ENCODE results near the gene ELP1.
"Not testable (repeated sequence)": the region's sequence is repeated elsewhere in the genome, so short reads cannot be mapped to it uniquely, and the experiment has no call there.

Gene ELP1

DNA sequence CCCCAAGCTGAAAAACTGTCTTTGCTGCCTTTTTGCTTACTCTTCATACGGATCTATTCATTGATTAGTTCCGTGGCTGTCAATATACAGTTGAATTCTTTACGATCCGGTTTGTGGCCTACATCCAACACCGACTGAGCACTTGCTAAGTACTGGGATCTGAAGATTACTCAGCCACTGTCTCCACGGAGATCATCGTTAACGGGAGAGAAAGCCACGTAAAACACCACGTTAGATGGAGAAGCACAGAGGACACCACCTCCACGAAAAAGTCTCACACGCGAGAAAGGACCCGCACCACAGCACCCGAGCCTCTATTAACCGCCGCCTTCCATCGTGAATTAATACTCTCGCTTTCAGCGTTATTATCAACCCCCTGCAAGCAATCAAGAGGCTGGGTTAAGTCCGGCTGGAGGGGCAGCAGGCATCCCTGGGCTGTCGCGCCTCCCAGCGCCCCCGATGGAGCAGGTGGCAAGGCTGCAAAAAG lies 650 bp downstream of the ELP1 start:
- no peak for FAIRE-seq

DNA sequence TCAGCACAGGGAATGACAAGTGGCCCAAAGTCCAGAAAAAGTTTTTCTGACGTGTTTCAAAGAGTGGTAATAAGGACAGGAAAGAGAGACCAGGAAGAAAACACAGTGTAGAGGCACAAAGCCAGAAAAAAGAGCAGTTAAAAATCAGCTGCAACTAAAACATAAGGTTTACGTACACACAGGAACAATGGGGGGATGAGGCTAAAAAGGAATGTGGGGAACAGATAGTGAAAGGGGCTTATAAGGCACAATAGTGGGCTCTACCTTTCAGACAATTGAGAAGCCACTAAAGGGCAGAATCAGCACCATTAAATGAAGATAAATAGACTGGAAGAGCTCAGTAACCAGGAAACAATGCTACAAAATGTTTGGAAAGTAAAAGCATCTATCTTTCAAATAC lies 5.5 kb downstream of the ELP1 start:
- FAIRE-seq, result no peak

DNA sequence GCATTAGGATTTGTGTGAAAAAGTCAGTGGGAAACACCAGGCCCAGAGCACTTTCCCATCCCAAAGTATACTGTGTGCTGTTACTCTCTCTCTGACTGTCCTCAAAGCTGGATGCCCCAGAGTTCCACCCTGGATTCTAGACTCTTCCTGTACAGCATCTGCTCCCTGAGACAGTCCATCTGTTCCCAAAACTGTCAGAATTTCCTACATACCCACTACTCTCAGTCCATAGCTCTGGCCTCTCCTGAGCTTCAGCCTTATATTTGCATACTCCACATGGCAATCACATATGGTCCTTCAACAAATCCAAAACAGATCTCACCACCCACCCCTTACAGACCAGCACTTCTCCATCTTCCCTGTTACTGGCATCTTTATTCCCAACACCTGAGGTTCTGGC lies 9.5 kb downstream of the ELP1 start:
- no peak for FAIRE-seq

DNA sequence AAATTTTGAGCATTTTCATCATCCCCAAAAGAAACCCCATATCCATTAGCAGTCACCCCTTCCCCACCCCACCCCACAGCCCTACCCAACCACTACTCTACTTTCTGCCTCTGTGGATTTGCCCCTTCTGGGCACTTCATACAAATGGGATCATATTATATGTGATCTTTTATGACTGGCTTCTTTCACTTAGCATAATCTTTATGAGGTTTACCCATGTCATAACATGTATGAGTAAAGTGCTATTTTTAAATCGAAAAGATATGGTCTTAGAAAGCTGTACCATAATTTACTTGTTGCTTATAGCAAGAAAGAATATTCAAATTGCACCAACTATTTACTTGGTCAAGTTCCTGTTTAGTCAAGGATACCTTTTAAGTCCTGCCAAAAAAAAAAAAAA lies 12.7 kb downstream of the ELP1 start:
- no peak for FAIRE-seq

DNA sequence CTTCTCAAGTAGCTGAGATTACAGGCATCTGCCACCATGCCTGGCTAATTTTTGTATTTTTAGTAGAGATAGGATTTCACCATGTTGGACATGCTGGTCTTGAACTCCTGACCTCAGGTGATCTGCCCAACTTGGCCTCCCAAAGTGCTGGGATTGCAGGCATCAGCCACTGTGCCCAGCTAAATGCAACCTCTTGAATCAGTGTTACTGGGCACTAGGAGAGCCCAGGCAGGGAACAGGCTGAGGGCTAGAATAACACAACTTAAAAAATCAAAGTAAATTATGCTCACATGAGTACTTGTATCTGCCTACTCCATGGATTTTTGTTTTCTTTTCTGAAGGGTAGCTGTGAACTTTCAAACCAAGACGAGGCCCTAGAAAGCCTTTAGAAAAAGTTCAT lies 13.5 kb downstream of the ELP1 start:
- FAIRE-seq, result not testable (repeated sequence)

DNA sequence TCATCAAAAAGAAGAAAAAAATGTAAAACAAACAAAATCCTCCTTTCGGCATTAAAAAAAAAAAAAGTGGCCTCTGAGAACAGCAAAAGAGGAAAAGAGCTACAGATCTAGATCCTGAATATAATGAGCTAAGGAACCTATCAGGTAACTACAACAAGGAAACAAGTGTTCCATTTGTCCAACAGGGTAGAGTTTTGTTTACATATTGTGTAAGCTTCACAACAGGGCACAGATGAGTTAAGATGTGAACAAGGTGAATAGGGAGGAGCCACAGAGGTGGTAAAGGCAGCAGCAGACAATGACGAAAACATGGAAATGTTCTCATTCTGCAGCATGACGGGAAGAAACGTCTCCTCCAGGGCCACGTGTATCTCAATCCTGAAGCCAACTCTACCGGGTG lies 14.4 kb downstream of the ELP1 start:
- FAIRE-seq, result no peak

DNA sequence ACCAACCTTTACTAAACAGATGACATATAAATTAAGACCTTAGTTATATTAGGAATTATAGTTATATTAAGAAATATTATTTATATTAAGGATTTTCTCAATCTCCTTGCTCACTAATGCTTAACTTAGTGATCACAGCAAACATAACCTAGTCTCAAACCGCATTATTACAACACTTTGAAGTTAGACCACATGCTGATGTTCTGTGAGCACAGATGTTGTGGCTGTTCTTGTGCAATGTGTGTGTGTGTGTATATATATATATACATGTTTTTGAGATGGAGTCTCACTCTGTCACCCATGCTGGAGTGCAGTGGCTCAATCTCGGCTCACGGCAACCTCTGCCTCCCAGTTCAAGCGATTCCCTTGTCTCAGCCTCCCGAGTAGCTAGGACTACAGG lies 20.5 kb downstream of the ELP1 start:
- no peak for FAIRE-seq

DNA sequence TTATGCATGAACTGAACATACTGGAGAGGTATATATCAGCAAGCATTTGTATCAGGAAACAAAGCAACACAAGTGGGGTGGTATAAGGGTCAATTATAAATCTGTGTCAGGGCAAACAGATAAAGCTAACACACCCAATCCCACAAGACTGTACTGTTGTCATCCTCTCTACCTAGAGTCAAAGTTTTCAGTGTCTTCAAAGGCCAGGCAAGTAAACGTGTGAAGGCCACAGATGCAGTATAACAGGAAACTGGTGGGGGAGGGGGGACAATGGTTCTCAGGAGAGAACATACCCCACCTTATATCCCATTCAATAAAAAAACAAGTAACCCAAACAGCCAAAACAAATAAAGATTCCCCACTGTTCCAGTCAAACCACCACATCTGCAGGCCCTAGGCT lies 22.1 kb downstream of the ELP1 start:
- FAIRE-seq, result no peak

DNA sequence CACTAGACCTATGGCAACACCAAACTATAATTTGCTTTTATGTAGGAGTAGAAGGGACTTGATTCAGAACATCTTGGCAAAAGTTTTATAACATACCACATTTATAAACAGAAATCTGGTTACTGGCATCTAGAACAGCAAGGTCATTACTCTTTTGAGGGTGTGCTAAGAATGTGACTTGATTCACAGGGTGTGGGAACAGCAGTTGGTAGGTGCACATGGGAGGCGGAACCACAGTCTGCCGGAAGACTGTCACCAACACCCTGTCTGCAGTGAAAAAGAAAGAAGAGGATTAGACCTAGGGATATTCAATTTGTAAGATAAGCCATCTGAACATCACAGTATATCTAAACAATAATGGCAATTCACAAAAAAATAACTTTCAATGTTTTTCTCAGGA lies 23.0 kb downstream of the ELP1 start:
- no peak for FAIRE-seq

DNA sequence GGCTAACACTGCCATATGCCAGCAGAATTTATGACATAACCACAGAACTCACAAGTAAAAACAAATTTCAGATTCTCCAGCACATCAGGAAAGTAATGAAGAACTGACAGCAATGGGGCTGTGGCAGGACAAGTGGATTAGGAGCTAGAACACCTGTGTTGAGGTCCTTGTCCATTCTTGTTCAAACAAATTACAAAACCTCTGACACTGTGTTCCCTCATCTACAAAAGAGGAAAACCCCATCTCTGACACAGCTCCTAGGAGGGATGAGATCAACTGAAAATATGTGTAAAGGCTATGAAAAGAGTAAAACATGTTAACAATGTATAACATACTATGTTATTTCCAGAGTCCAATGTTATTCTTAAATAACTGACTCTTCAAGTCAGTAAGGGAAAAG lies 23.5 kb downstream of the ELP1 start:
- FAIRE-seq, result no peak

DNA sequence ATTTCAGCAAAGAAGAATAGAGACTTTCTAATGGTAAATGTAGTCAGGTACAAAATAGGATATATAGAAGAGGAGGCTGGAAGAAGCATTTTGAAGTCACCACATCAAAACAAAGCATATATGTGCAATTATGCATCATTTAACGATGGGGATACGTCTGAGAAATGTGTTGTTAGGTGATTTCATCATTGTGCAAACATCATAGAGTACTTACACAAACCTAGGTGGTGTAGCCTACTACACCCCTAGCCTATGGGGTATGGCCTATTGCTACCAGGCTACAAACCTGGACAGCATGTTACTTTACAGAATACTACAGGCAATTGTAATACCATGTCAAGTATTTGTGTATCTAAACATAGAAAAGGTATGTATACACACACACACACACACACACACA lies 28.4 kb downstream of the ELP1 start:
- FAIRE-seq, result no peak

DNA sequence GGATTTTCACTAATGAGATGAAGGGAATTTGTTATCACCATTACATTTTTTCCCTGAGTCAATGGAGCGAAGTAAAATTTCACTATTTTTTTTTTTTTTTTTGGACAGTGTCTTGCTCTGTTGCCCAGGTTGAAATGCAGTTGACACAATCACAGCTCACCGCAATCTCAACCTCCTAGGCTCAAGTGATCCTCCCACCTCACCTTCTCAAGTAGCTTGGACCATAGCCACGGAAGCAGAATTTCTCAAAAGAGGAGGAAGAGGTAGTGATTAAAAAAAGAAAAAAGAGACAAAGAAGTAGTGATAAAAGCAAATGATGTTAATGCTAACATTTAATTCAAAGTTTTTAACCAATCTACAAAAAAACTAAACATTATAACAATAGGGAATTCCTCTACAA lies 29.8 kb downstream of the ELP1 start:
- FAIRE-seq, result no peak

DNA sequence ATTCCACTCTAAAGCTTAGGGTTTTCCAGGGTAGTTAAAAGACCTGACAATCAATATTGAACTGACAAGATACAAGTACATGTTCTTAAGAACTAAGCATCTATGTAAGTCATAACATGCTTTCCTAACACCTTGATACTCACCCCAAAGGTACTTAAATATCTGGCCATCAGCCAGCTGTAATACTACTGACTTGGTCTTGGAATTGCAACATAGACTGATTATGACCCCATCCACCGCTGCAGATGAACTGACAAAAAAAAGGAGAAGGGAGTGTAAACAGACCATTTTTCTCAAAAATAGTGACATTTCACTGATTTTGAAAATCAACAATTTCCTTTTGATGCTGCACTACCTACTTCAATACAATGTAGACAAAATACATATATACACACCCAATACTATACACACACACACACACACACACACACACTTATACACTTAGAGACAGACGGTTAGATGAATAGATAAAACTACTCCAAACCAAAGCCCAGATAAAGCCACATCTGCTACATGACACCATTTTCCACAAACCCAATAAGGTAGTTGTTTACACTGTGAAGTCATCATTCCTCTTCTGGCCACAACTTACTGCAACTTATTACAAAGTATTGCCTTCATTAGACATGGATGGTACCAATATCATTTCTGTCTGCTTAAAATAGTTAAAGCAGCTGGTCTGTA lies 30.4 kb downstream of the ELP1 start:
- FAIRE-seq, result no peak

DNA sequence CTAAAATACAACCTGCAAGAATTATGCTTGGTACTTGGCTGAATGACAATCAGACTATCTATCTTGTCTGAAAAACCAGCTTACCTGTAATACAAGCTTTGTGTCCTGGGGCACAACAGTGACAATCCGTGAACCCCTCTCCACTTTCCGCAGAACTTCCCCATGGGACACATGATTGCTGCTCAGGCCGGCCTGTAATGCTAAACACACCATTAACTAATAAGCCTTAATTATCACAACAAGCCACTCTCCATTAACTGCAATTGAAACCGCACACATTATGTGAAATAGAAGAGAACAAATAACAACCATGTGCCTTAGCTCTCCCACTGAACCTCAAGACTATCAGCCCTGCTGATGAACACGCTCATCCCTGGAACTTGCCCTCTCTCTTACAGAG lies 33.7 kb downstream of the ELP1 start:
- no peak for FAIRE-seq

DNA sequence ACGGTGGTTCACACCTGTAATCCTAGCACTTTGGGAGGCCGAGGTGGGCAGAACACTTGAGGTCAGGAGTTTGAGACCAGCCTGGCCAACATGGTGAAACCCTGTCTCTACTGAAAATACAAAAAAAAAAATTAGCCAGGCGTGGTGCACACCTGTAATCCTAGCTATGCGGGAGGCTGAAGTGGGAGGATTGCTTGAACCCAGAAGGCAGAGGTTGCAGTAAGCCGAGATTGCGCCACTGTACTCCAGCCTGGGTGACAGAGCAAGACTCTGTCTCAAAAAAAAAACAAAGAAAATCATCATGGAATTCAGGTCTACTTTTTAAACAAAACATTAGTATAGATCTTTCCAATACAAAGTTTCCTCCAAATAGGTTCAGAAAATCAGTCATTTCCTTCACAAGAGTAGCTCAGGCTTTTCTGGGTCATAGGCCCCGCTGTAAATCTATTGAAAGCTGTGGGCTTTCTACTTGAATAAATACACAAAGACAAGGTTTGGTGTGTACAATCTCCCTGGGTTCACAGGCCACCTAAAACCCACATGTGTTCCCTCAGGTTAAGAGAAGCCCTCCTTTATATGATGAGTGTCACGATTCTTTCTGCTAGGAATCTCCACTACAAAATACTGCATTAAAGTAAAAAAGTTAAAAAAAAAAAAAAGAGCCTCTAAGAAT lies 34.8 kb downstream of the ELP1 start:
- not testable (repeated sequence) for FAIRE-seq

DNA sequence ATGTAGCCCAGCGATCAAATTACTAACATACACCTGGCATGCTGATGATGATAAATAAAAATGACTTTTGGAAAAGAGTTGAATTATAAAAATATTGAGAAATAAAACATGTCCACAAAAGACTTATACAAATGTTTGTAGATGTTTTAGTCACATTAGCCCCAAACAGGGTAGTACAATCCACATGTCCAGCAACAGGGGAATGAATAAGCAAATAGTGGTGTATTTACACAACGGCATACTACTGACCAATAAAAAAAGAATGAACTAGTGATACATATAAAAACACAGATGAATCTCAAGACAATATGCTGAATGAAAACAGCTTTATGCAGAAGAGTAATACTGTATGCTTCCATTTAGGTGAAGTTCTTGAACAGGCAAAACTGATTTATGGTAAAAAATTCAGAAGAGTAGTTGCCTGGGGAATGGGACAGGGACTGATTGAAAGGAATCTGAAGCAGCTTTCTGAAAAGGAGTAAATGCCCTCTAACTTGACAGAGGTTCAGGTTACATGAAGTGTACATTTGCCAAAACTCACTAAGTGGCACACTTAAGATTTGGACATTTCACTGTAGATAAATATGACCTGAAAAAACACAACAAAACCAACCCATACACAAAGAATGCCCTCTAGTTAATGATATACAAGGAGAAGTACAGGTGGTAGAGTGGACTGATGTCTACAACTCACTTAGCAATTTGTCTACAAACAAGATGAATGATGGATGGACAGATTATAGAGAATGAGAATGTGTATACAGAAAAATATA lies 36.4 kb downstream of the ELP1 start:
- FAIRE-seq, result no peak

DNA sequence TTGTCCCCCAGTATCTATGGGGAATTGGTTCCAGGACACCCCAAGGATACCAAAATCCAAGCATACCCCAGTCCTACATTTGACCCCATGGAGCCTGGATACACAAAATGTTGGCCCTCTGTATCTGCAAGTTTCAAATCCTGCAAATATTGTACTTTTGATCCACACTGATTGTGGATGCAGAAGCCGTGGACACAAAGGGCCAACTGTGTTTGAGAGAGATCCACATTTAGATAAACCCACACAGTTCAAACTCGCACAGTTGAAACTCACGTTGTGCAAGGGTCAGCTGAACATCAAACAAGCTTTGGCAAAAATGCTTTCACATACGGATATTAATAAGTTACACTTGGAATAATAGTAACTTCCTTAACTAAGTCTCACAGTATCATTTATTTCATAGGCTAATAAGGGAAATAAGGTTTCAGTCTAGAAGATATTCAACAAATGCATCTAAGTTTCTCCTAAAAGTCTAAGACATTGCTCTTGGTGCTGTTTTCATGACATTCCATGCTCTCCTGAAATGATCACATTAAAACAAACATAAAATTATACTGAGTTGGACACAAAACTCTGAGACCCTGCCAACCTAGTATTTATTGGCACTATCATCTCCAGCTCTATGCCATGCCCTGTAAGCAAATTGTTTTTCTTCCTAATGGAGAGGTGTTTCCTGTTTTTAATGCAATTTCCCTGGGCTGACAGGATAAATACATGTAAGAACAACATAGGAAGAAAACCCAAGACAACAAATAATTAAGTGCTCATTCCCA lies 39.5 kb downstream of the ELP1 start:
- FAIRE-seq, result no peak

DNA sequence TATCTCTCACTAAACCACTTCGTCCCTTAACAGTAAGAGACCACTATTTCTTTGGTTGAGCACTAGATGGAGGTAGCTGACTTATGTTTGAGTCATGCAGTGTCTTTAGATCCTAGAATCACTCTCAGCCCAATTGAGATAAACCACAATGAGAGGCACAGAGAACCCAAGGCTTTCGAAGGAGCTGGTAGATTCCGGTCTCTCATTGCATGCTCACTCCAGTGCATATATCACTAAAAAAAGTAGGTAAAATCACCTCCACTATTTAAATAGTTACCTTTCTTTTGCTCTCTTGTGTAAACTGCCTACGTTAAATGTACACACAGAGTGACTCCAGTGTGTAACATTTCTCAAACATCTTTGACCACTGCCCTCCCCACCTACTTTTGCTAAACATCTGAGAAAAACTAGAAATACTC lies 44.3 kb downstream of the ELP1 start:
- FAIRE-seq, result no peak

DNA sequence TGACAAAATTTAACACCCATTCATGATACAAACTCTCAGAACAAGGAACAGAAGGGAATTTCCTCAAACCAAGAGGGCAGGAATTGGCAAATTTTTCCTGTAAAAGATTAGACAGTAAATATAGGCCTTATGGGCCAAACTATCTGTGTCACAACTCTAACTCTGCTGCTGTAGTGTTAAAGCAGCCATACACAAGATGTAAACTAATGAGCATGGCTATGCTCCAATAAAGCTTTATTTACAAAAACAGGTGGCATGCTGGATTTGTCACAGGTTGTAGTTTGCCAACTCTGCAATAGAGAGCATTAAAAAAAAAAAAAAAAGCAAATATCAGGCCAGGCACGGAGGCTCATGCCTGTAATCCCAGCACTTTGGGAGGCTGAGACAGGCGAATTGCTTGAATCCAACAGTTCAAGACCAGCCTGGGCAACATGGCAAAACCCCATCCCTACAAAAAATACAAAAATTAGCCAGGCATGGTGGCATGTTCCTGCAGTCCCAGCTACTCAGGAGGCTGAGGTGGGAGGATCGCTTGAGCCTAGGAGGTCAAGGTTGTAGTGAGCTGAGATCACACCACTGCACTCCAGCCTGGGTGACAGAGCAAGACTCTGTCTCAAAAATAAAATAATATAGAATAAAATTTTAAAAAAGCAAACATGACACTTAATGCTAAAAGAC lies 47.2 kb downstream of the ELP1 start:
- FAIRE-seq, result not testable (repeated sequence)

DNA sequence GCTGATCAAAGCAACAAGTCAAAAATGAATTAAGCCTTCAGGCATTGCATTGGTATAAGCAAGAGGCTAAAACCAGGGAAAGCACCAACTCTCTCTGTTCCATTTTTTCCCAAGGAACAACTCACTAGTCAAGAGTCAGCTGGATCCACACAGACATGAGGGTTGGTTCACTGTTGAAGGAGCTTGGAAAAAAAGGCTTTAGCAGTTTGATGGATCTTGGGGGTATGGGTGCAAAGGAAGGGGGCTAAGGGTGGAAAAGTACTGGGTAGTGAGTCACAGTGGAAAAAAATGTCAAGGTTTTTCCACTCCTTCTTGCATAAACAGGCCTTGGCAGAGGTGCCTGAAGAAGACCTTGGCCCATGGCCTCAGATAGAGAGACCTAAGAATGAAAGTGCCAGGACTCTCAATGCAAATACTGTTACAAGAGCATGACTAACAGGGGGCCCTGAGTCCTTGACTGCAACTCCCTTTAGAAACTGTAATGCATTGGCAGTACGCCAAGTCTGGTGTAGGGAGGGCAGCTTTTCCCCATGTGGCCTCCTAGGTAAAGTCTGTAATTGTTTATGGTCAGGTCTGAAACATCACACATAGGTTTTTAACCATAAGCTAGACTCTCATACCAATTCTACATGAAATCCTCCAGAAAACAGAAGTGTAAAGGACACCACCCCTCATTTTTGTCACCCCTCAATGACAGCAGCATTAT lies 48.1 kb downstream of the ELP1 start:
- no peak for FAIRE-seq

DNA sequence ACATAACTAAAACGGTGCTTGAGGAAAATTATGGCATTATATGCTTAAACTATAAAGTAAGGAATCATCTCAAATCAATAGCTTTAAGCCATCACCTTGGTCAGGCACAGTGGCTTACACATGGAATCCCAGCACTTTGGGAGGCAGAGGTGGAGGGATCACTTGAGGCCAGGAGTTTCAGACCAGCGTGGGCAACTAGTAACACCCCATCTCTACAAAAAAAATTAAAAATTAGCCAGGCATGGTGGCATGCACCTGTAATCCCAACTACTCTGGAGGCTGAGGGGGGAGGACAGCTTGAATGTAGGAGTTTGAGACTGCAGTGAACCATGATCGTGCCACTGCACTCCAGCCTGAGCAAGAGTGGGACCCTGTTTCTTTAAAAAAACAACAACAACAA lies 49.2 kb downstream of the ELP1 start:
- FAIRE-seq, result no peak

DNA sequence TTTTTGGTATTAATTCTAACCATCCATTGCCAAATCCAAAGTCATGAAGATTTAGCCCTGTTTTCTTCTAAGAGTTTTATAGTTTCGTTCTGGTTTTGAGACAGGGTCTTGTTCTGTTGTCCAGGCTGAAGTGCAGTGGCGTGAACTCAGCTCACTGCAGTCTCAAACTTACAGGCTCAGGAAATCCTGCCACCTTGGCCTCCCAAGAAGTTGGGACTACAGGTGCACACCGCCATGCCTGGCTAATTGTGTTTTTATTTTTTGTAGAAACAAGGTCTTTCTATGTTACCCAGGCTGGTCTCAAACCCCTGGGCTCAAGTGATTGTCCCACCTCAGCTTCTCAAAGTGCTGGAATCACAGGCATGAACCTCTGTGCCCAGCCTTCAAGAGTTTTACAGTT lies 50.8 kb downstream of the ELP1 start:
- no peak for FAIRE-seq

Data from colon (tissue), 2 donors.